ENCODE measurements around the gene SPNS1.
"Not testable (repeated sequence)": the region's sequence is repeated elsewhere in the genome, so short reads cannot be mapped to it uniquely, and the experiment has no call there.

Gene SPNS1, protein sequence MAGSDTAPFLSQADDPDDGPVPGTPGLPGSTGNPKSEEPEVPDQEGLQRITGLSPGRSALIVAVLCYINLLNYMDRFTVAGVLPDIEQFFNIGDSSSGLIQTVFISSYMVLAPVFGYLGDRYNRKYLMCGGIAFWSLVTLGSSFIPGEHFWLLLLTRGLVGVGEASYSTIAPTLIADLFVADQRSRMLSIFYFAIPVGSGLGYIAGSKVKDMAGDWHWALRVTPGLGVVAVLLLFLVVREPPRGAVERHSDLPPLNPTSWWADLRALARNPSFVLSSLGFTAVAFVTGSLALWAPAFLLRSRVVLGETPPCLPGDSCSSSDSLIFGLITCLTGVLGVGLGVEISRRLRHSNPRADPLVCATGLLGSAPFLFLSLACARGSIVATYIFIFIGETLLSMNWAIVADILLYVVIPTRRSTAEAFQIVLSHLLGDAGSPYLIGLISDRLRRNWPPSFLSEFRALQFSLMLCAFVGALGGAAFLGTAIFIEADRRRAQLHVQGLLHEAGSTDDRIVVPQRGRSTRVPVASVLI

DNA sequence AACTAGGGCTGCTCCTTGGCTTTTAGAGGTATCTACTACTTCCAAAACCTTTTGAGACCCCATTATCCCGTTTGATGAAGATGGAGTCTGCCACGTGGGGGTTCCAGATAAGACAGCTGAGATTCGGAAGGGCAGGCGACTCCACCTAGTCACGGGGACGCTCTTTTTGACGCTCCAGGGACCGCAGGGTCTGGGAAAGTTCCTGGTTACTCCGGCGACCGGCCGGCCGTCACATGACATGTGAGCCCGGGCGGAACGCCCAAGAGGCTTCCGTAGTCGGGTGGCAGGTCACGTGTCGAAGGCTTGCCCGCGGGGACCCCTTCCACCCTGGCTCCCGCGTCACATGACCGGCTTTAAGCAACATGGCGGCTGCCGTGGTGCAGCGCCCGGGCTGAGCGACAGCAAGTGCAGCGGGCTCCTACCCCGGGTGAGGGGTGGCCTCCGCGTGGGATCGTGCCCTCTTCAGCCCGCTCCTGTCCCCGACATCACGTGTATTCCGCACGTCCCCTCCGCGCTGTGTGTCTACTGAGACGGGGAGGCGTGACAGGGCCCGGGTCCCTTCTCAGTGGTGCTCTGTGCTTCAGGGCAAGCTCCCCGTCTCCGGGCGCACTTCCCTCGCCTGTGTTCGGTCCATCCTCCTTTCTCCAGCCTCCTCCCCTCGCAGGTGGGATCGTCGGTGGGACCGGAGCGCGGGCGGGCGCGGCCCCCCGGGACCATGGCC is at the start of gene SPNS1:
TSS of gene SPNS1 (plus strand) at position 342 of the 721 bp plus-strand sequence. CDS start at position 716, 374 bp downstream.
- peak; percentile 98 for DNase-seq (ENCODE audit: low spot score)
- H3K4me3 ChIP-seq = peak within 1 kb of the TSS; percentile 84
- no peak for TF ChIP-seq CTCF (IDR thresholded peaks at IDR 0.05)
- peak within 1 kb of the TSS; percentile 79 to 81 for H3K27ac ChIP-seq

GRCh38 chr16:28925386-28926228 is 49.0 kb upstream of the SPNS1 start:
- no peak for TF ChIP-seq CTCF (IDR thresholded peaks at IDR 0.05)
- peak; percentile 86 for DNase-seq (ENCODE audit: low spot score)
- Histone ChIP-seq H3K27ac (peak overlapping the region; percentile 90 to 97), H3K4me3 (peak overlapping the region; percentile 91)

- Histone ChIP-seq H3K27ac (peak overlapping the region in 1 of 2 donors; percentile 97), H3K4me3 (peak overlapping the region; percentile 91)
- not testable (repeated sequence) for DNase-seq (ENCODE audit: low spot score)
Observed at GRCh38 chr16:28926284-28926683, 48.3 kb upstream of the SPNS1 start.

DNA sequence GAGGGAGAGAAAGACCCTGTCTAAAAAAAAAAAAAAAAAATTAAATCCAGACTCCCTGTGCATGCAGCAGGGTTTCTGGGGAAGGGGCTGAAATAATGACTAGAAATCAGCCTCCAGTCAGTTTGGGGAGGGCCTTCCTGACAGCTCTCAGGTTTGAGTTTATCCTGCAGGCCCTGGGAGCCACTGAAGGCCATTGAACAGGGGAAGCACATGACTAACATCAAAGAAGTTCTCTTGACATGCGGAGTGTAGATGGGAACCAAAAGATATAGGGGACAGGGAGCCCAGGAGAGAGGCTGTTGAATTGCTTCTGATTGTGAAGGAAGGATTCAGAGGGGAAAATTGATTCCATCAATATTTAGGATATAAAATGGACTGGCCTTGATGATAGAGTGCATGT is 46.8 kb upstream of the SPNS1 start:
- TF ChIP-seq CTCF (IDR thresholded peaks at IDR 0.05) = no peak
- Histone ChIP-seq H3K27ac (no peak overlapping the region), H3K4me3 (no peak overlapping the region)
- no peak for DNase-seq (ENCODE audit: low spot score)

- TF ChIP-seq CTCF (IDR thresholded peaks at IDR 0.05) = no peak
- no peak overlapping the region for H3K27ac ChIP-seq
- DNase-seq (ENCODE audit: low spot score) = no peak
- no peak overlapping the region for H3K4me3 ChIP-seq
Observed at GRCh38 chr16:28930203-28930602, 44.4 kb upstream of the SPNS1 start.

DNA sequence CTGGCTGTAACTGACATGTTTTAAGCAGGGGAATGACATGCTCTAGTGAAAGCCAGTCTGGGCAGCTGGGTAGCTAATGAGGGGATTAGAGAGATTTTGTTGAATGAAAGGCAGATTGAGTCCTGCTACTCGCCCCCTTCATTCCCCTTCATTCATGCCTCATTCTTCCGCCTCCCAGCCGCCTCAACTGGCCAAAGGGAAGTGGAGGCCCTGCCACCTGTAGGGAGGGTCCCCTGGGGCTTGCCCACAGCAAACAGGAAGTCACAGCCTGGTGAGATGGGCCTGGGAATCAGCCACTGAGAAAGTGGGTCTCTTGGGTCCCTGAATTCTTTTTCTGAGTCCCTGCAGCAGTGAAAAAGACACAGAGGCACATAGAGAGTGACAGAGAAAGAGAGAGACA is 43.9 kb upstream of the SPNS1 start:
- no peak overlapping the region for H3K27ac ChIP-seq
- no peak overlapping the region for H3K4me3 ChIP-seq
- no peak for TF ChIP-seq CTCF (IDR thresholded peaks at IDR 0.05)
- DNase-seq (ENCODE audit: low spot score) = no peak

DNA sequence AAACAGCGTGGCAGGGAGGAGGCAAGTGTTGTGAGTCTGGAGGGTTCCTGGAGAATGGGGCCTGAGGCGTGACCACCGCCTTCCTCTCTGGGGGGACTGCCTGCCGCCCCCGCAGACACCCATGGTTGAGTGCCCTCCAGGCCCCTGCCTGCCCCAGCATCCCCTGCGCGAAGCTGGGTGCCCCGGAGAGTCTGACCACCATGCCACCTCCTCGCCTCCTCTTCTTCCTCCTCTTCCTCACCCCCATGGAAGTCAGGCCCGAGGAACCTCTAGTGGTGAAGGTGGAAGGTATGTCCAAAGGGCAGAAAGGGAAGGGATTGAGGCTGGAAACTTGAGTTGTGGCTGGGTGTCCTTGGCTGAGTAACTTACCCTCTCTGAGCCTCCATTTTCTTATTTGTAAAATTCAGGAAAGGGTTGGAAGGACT is 42.8 kb upstream of the SPNS1 start, which contains the start of gene CD19:
TSS of gene CD19 (plus strand) at position 171 of the 425 bp plus-strand sequence. CDS start at position 201, 30 bp downstream.
- H3K4me3 ChIP-seq = no peak within 1 kb of the TSS
- no peak for DNase-seq (ENCODE audit: low spot score)
- no peak within 1 kb of the TSS for H3K27ac ChIP-seq
- no peak for TF ChIP-seq CTCF (IDR thresholded peaks at IDR 0.05)
